BLaER1 treated with 17β-estradiol and CSF1 and Interleukin-3, amounts not matched to agents 10 nM and 100 nM (cell line): ENCODE measurements around the gene NACC2.

ENCODE experiments used
- H3K27ac ChIP-seq, 11 experiments: shearing (Covaris generic); formaldehyde crosslinking; 2 replicates each; pipeline ENCODE4 v1.8.1; 2022
- H3K27me3 ChIP-seq, 11 experiments: shearing (Covaris generic); formaldehyde crosslinking; 2 replicates each; pipeline ENCODE4 v1.8.1; 2022
- H3K36me3 ChIP-seq, 11 experiments: shearing (Covaris generic); formaldehyde crosslinking; 2 replicates each; pipeline ENCODE4 v1.8.1; 2022
- H3K4me1 ChIP-seq, 10 experiments: shearing (Covaris generic); formaldehyde crosslinking; 2 replicates each; pipeline ENCODE4 v1.8.1; 2022
- H3K4me2 ChIP-seq, 11 experiments: shearing (Covaris generic); formaldehyde crosslinking; 2 replicates each; pipeline ENCODE4 v1.8.1; 2022
- H3K4me3 ChIP-seq, 10 experiments: shearing (Covaris generic); formaldehyde crosslinking; 2 replicates each; pipeline ENCODE4 v1.8.1; 2022
- H3K9ac ChIP-seq, 11 experiments: shearing (Covaris generic); formaldehyde crosslinking; 2 replicates each; pipeline ENCODE4 v1.8.1; 2022
- H3K9me3 ChIP-seq, 11 experiments: shearing (Covaris generic); formaldehyde crosslinking; replicated peaks in 1 of 11; 2 replicates each; pipeline ENCODE4 v1.8.1; 2022
- H4K20me1 ChIP-seq, 11 experiments: shearing (Covaris generic); formaldehyde crosslinking; 2 replicates each; pipeline ENCODE4 v1.8.1; 2022
- Cebpa-rat ChIP-seq, 11 experiments: shearing (Covaris generic); IDR thresholded peaks; 2 replicates each; pipeline ENCODE4 v1.8.1; 2022

NACC2 gene

GRCh38 chr9:135960411-135961276, 134.4 kb downstream of the NACC2 start:
- H3K9ac ChIP-seq: peak overlapping the region; percentile 82 to 92 (median 87)
- H4K20me1 ChIP-seq: peaks cover 43 to 52% (median 49%) of the 10 kb centered on the region in 11 experiments
- peak overlapping the region; percentile 88 to 99 (median 95) for H3K4me2 ChIP-seq
- peaks cover 51 to 72% (median 65%) of the 10 kb centered on the region in 10 experiments for H3K4me1 ChIP-seq
- peak overlapping the region; percentile 78 to 97 (median 94) for H3K4me3 ChIP-seq
- peaks cover 3 to 23% (median 13%) of the 10 kb centered on the region in 11 experiments; a peak in 16 of 22 replicates for H3K36me3 ChIP-seq
- no peak for TF ChIP-seq Cebpa-rat (IDR thresholded peaks at IDR 0.05)
- H3K9me3 ChIP-seq: no peaks in the 10 kb centered on the region
- H3K27me3 ChIP-seq: no peaks in the 10 kb centered on the region
- peak overlapping the region; percentile 52 to 82 (median 73) for H3K27ac ChIP-seq

- H3K9me3 ChIP-seq: no peaks in the 10 kb centered on the region
- H3K27ac ChIP-seq: peak overlapping the region in 4 of 11 experiments; percentile 52 to 82 (median 76); a peak in 2 of 22 replicates
- peak overlapping the region; percentile 78 to 97 (median 94) for H3K4me3 ChIP-seq
- H4K20me1 ChIP-seq: peaks cover 52 to 61% (median 56%) of the 10 kb centered on the region in 11 experiments
- H3K4me1 ChIP-seq: peaks cover 51 to 64% (median 56%) of the 10 kb centered on the region in 10 experiments
- H3K9ac ChIP-seq: peak overlapping the region; percentile 82 to 92 (median 87)
- peak overlapping the region; percentile 88 to 99 (median 95) for H3K4me2 ChIP-seq
- peaks cover 5 to 32% (median 22%) of the 10 kb centered on the region in 11 experiments for H3K36me3 ChIP-seq
- H3K27me3 ChIP-seq: no peaks in the 10 kb centered on the region
- TF ChIP-seq Cebpa-rat (IDR thresholded peaks at IDR 0.05): no peak
Measured at GRCh38 chr9:135959814-135960213, 135.3 kb downstream of the NACC2 start.

- H3K9me3 ChIP-seq: no peaks in the 10 kb centered on the region
- H3K9ac ChIP-seq: peak overlapping the region in 4 of 11 experiments; percentile 28 to 89 (median 86); a peak in 4 of 22 replicates
- H3K4me3 ChIP-seq: peak overlapping the region in 1 of 10 experiments; percentile 96; a peak in 1 of 20 replicates
- H3K4me2 ChIP-seq: peak overlapping the region in 9 of 11 experiments; percentile 3 to 99 (median 94); a peak in 12 of 22 replicates
- no peaks in the 10 kb centered on the region for H3K27me3 ChIP-seq
- H3K27ac ChIP-seq: no peak overlapping the region
- H3K4me1 ChIP-seq: peaks cover 42 to 50% (median 44%) of the 10 kb centered on the region in 10 experiments
- peaks cover 16 to 45% (median 35%) of the 10 kb centered on the region in 11 experiments for H3K36me3 ChIP-seq
- no peak for TF ChIP-seq Cebpa-rat (IDR thresholded peaks at IDR 0.05)
- H4K20me1 ChIP-seq: peaks cover 53 to 70% (median 63%) of the 10 kb centered on the region in 11 experiments
Measured at GRCh38 chr9:135958485-135958884, 136.6 kb downstream of the NACC2 start.

GRCh38 chr9:135957431-135957830, 137.7 kb downstream of the NACC2 start:
- peaks cover 53 to 80% (median 67%) of the 10 kb centered on the region in 11 experiments for H4K20me1 ChIP-seq
- no peak overlapping the region for H3K9ac ChIP-seq
- H3K4me2 ChIP-seq: no peak overlapping the region
- no peak overlapping the region for H3K27ac ChIP-seq
- no peak overlapping the region for H3K4me3 ChIP-seq
- TF ChIP-seq Cebpa-rat (IDR thresholded peaks at IDR 0.05): no peak
- no peaks in the 10 kb centered on the region for H3K9me3 ChIP-seq
- peaks cover 32 to 40% (median 34%) of the 10 kb centered on the region in 10 experiments for H3K4me1 ChIP-seq
- H3K36me3 ChIP-seq: peaks cover 27 to 56% (median 45%) of the 10 kb centered on the region in 11 experiments
- H3K27me3 ChIP-seq: no peaks in the 10 kb centered on the region

- Histone ChIP-seq H3K27ac (no peak overlapping the region), H3K4me1 (peaks cover 26 to 33% (median 27%) of the 10 kb centered on the region in 10 experiments), H3K9ac (peak overlapping the region in 2 of 11 experiments; percentile 15 to 22; a peak in 1 of 22 replicates), H3K4me3 (no peak overlapping the region), H3K36me3 (peaks cover 33 to 62% (median 52%) of the 10 kb centered on the region in 11 experiments), H3K4me2 (no peak overlapping the region), H3K9me3 (no peaks in the 10 kb centered on the region), H4K20me1 (peaks cover 53 to 87% (median 67%) of the 10 kb centered on the region in 11 experiments), H3K27me3 (no peaks in the 10 kb centered on the region)
- TF ChIP-seq Cebpa-rat (IDR thresholded peaks at IDR 0.05): no peak
Measured at GRCh38 chr9:135956802-135957174, 138.3 kb downstream of the NACC2 start.
